ENCODE results near the gene GPC6.

Gene GPC6

DNA sequence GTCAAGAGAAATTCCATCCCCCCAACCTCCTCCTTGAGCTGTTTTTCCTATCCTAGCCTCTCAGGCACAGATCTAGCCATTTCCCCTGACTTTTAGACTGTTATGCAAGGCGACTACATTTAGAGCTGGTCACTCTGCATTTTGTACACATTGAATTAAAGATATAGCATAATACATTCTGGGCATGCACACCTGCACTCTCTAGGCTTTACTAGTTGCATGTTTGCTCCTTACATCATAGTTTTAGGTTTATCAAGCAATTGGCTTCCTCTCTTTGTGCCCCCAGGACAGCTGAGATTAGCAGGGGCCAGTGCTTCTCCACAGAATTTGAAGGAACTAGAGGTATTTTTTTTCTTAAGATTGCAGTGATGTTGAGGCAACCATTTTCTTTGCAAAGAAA lies 19.5 kb downstream of the GPC6 start:
- H3K27ac ChIP-seq (ENCODE audit: low read depth in 2 of 2, low read length in 2 of 2), result no peak overlapping the region
- no peaks in the 10 kb centered on the region for H3K4me1 ChIP-seq (ENCODE audit: control insufficient read depth in 2 of 2, insufficient read depth in 2 of 2, low read length in 2 of 2)
- no peaks in the 10 kb centered on the region for H3K36me3 ChIP-seq (ENCODE audit: control insufficient read depth in 2 of 2, insufficient read depth in 2 of 2, low read length in 2 of 2)
- no peak overlapping the region for H3K4me3 ChIP-seq (ENCODE audit: low read length in 2 of 2)
- no peak overlapping the region for H3K9ac ChIP-seq (ENCODE audit: low read depth in 1 of 2, low read length in 2 of 2)
- H3K9me3 ChIP-seq (ENCODE audit: control insufficient read depth in 2 of 2, low read length in 2 of 2), result no peaks in the 10 kb centered on the region
- no peaks in the 10 kb centered on the region for H3K27me3 ChIP-seq (ENCODE audit: control insufficient read depth in 2 of 2, insufficient read depth in 2 of 2, low read length in 2 of 2)

DNA sequence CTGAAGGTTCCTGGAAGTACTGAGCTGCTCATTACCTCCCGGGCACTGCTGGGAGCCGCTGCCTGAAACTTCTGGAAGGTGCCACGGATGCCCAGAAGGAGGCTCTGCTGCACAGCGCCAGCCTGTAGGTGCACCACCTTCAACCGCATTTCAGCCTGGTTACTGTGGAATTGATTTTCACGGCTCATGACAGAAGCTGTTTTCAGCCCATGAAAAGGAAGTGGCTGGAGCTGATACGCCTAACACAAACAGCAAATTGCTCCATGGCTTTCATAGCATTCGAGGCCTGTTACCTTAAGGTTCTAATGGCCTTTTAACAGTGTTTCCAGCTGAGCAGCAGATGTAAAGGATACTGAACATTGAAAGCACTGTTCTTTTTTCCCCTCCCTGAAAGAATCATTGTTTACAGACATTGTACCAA lies 22.0 kb downstream of the GPC6 start:
- Histone ChIP-seq H3K36me3 (ENCODE audit: control insufficient read depth in 2 of 2, insufficient read depth in 2 of 2, low read length in 2 of 2) (no peaks in the 10 kb centered on the region), H3K4me1 (ENCODE audit: control insufficient read depth in 2 of 2, insufficient read depth in 2 of 2, low read length in 2 of 2) (no peaks in the 10 kb centered on the region), H3K27me3 (ENCODE audit: control insufficient read depth in 2 of 2, insufficient read depth in 2 of 2, low read length in 2 of 2) (no peaks in the 10 kb centered on the region), H3K4me3 (ENCODE audit: low read length in 2 of 2) (no peak overlapping the region), H3K9ac (ENCODE audit: low read depth in 1 of 2, low read length in 2 of 2) (no peak overlapping the region), H3K27ac (ENCODE audit: low read depth in 2 of 2, low read length in 2 of 2) (no peak overlapping the region), H3K9me3 (ENCODE audit: control insufficient read depth in 2 of 2, low read length in 2 of 2) (no peaks in the 10 kb centered on the region)

DNA sequence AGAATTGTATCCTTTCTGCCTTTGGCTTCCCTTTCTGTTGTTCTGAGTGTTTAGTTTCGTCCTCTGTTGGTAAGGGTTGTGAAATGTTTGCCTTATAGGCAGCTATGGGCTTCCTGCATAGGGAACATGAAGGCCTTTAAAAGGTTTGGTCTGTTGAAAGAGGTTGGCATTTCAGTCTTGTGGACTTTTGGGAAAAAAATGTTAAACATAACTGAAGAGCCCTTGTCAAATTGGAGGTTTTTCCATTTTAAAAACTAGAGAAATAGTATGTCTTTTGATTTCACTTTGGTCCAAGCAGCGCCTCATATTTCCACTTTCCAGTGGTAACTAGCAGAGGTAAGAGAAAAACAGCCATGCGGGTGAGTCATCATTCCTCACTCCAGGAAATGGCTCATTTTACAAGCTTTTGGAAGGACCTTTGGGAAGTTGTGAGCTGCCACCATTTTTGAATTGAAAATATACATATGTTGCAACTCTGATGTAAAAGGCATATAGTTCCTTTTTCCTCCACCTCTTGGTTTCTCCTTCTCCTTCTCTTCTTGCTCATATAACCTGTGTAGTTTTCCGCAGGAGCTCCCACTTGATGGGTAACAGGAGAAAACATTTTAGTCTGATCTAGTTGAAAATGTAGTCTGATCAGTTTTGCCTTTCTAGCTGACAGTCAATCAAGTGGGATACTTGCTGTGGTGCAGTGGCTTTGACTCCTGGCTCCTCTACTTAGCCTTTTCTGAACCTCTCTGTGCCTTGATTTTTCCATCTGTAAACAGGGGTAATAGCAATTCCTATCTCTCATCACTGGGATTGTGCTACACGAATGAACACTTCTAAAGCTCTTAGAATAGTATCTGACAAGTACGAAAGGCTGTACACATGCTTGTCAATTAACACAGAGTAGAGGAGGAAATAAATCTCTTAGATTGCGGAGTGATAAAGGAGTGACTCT lies 23.0 kb downstream of the GPC6 start:
- H3K4me3 ChIP-seq (ENCODE audit: low read length in 2 of 2), result no peak overlapping the region
- H3K36me3 ChIP-seq (ENCODE audit: control insufficient read depth in 2 of 2, insufficient read depth in 2 of 2, low read length in 2 of 2), result no peaks in the 10 kb centered on the region
- no peak overlapping the region for H3K9ac ChIP-seq (ENCODE audit: low read depth in 1 of 2, low read length in 2 of 2)
- no peaks in the 10 kb centered on the region for H3K4me1 ChIP-seq (ENCODE audit: control insufficient read depth in 2 of 2, insufficient read depth in 2 of 2, low read length in 2 of 2)
- no peak overlapping the region for H3K27ac ChIP-seq (ENCODE audit: low read depth in 2 of 2, low read length in 2 of 2)
- no peaks in the 10 kb centered on the region for H3K9me3 ChIP-seq (ENCODE audit: control insufficient read depth in 2 of 2, low read length in 2 of 2)
- no peaks in the 10 kb centered on the region for H3K27me3 ChIP-seq (ENCODE audit: control insufficient read depth in 2 of 2, insufficient read depth in 2 of 2, low read length in 2 of 2)

DNA sequence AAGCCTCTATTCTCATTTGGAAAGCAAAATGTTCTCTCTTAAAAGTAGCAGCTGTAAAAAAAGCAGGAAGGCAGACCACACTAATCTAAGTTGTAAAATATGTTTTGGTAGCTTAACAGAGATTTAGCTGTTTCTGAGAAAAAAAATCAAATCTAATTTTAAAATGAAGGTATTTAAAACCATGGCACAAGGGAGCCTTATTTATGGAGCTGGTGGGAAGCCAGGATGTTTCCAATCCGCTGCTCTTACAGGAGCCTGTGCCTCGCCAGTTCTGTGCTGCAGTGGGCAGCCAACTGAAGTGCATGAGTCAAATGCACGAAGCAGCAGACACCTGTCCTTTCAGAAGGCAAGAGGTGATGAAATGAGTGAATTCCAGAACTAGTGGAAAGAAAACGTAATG lies 28.2 kb downstream of the GPC6 start:
- Histone ChIP-seq H3K4me1 (ENCODE audit: control insufficient read depth in 2 of 2, insufficient read depth in 2 of 2, low read length in 2 of 2) (no peaks in the 10 kb centered on the region), H3K9me3 (ENCODE audit: control insufficient read depth in 2 of 2, low read length in 2 of 2) (no peaks in the 10 kb centered on the region), H3K27ac (ENCODE audit: low read depth in 2 of 2, low read length in 2 of 2) (no peak overlapping the region), H3K27me3 (ENCODE audit: control insufficient read depth in 2 of 2, insufficient read depth in 2 of 2, low read length in 2 of 2) (no peaks in the 10 kb centered on the region), H3K9ac (ENCODE audit: low read depth in 1 of 2, low read length in 2 of 2) (no peak overlapping the region), H3K36me3 (ENCODE audit: control insufficient read depth in 2 of 2, insufficient read depth in 2 of 2, low read length in 2 of 2) (no peaks in the 10 kb centered on the region), H3K4me3 (ENCODE audit: low read length in 2 of 2) (no peak overlapping the region)

DNA sequence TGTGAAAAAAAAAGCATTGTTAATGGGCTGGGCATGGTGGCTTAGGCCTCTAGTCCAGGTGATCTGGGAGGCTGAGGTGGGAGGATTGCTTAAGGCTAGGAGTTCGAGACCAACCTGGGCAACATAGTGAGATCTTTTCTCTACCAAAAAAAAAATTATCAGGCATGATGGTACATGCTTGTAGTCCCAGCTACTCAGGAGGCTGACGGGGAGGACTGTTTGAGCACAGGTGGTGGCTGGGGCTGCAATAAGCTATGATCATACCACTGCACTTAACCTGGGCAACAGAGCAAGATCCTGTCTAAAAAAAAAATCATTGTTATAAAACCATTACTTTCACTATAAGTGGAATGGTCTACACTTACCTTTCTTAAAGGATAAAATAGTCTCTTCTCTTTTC lies 30.4 kb downstream of the GPC6 start:
- H3K4me3 ChIP-seq (ENCODE audit: low read length in 2 of 2), result no peak overlapping the region
- H3K27ac ChIP-seq (ENCODE audit: low read depth in 2 of 2, low read length in 2 of 2), result no peak overlapping the region
- H3K4me1 ChIP-seq (ENCODE audit: control insufficient read depth in 2 of 2, insufficient read depth in 2 of 2, low read length in 2 of 2), result no peaks in the 10 kb centered on the region
- H3K9ac ChIP-seq (ENCODE audit: low read depth in 1 of 2, low read length in 2 of 2), result no peak overlapping the region
- no peaks in the 10 kb centered on the region for H3K36me3 ChIP-seq (ENCODE audit: control insufficient read depth in 2 of 2, insufficient read depth in 2 of 2, low read length in 2 of 2)
- no peaks in the 10 kb centered on the region for H3K9me3 ChIP-seq (ENCODE audit: control insufficient read depth in 2 of 2, low read length in 2 of 2)
- no peaks in the 10 kb centered on the region for H3K27me3 ChIP-seq (ENCODE audit: control insufficient read depth in 2 of 2, insufficient read depth in 2 of 2, low read length in 2 of 2)

DNA sequence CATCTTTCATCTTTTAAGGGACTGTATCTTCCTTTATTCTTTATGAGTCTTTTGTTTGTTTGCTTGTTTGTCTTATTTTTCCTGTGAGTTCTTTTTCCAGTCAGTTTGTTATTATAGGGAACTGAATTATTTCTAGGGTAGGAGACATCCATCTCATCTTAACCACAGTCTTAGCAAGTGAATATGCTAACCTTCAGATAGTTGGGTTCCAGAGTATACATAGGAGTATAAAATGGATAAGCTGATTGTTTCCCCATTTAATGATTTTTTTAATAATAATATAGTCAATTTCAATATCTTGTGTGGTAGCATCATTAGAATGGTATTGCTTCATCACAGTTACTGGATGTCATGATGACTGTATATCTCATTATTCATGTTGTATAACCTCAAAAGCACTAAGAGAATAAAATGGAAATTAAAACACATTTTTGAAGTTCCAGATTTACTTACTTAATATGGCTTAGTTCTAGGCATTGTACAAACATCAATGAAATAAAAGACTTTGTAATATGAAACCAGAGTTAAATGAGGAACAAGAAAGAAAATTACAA lies 33.0 kb downstream of the GPC6 start:
- no peak overlapping the region for H3K9ac ChIP-seq (ENCODE audit: low read depth in 1 of 2, low read length in 2 of 2)
- H3K9me3 ChIP-seq (ENCODE audit: control insufficient read depth in 2 of 2, low read length in 2 of 2), result no peaks in the 10 kb centered on the region
- H3K27ac ChIP-seq (ENCODE audit: low read depth in 2 of 2, low read length in 2 of 2), result no peak overlapping the region
- H3K36me3 ChIP-seq (ENCODE audit: control insufficient read depth in 2 of 2, insufficient read depth in 2 of 2, low read length in 2 of 2), result no peaks in the 10 kb centered on the region
- H3K4me3 ChIP-seq (ENCODE audit: low read length in 2 of 2), result no peak overlapping the region
- H3K27me3 ChIP-seq (ENCODE audit: control insufficient read depth in 2 of 2, insufficient read depth in 2 of 2, low read length in 2 of 2), result no peaks in the 10 kb centered on the region
- no peaks in the 10 kb centered on the region for H3K4me1 ChIP-seq (ENCODE audit: control insufficient read depth in 2 of 2, insufficient read depth in 2 of 2, low read length in 2 of 2)

DNA sequence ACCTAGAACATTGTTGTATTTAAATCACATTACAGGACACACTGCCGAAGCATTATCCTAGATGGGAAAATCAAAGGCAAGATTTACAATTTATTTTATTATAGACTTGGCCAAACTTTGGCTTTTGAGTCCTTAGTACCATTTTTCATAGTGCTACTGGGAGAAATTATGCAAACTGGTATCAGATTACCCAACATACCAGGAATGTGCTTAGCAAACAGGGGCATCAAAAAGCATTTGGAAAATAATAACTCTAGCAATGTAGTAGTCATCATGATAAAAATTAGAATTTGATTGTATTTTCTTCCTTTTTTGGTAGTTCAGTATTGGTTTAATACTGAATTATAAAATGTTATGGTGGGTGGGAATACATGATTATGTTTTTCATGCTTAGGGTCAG lies 34.0 kb downstream of the GPC6 start:
- no peak overlapping the region for H3K9ac ChIP-seq (ENCODE audit: low read depth in 1 of 2, low read length in 2 of 2)
- no peaks in the 10 kb centered on the region for H3K4me1 ChIP-seq (ENCODE audit: control insufficient read depth in 2 of 2, insufficient read depth in 2 of 2, low read length in 2 of 2)
- H3K27me3 ChIP-seq (ENCODE audit: control insufficient read depth in 2 of 2, insufficient read depth in 2 of 2, low read length in 2 of 2), result no peaks in the 10 kb centered on the region
- H3K9me3 ChIP-seq (ENCODE audit: control insufficient read depth in 2 of 2, low read length in 2 of 2), result no peaks in the 10 kb centered on the region
- no peak overlapping the region for H3K4me3 ChIP-seq (ENCODE audit: low read length in 2 of 2)
- H3K36me3 ChIP-seq (ENCODE audit: control insufficient read depth in 2 of 2, insufficient read depth in 2 of 2, low read length in 2 of 2), result no peaks in the 10 kb centered on the region
- H3K27ac ChIP-seq (ENCODE audit: low read depth in 2 of 2, low read length in 2 of 2), result no peak overlapping the region

DNA sequence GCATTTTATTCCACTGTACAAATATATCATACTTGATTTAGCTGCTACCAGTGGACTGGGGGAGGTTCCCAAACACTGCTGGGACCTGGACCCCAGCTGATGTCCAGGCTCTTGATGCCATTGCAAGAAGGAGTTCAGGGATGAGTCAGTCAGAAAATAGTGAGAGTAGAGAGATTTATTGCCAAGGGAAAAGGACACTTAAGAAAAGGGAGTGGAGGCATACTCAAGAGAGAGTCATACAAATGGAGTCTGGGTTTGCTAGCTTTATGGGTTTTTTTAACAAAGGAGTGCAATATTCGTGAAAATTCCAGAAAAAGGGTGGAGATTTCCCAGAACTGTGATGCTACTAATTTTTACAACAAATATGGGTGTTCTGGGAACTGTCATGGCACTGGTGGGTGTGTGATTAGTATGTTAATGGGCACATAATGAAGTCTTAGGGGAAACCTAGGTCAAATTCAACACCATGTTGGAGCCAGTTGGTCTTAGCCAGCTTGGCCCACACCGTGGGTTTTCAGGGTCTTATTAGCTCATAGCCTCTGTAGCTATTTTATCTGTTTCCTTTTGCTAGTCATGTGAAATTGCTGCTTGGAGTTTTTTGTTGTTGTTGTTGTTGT lies 36.2 kb downstream of the GPC6 start:
- H3K4me3 ChIP-seq (ENCODE audit: low read length in 2 of 2), result no peak overlapping the region
- no peak overlapping the region for H3K27ac ChIP-seq (ENCODE audit: low read depth in 2 of 2, low read length in 2 of 2)
- no peaks in the 10 kb centered on the region for H3K36me3 ChIP-seq (ENCODE audit: control insufficient read depth in 2 of 2, insufficient read depth in 2 of 2, low read length in 2 of 2)
- H3K27me3 ChIP-seq (ENCODE audit: control insufficient read depth in 2 of 2, insufficient read depth in 2 of 2, low read length in 2 of 2), result no peaks in the 10 kb centered on the region
- no peaks in the 10 kb centered on the region for H3K4me1 ChIP-seq (ENCODE audit: control insufficient read depth in 2 of 2, insufficient read depth in 2 of 2, low read length in 2 of 2)
- no peak overlapping the region for H3K9ac ChIP-seq (ENCODE audit: low read depth in 1 of 2, low read length in 2 of 2)
- no peaks in the 10 kb centered on the region for H3K9me3 ChIP-seq (ENCODE audit: control insufficient read depth in 2 of 2, low read length in 2 of 2)

DNA sequence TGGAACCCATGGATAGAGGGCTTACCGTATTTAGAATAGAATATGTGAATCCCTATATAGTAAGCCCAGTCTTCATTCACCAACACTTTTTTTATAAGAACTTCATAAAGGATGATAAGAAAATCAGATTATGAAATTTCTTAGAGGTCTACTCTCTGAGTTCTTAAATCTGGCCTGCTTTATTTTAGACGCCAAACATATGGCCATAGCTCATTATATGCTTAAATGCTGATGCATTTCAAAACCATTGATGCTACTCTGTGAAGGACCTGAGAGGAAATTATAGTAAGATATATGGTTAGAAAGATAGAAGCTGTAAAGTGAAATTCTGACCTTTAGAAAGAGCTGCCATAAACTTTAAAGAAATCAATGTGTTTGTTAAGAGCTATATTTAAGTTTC lies 38.3 kb downstream of the GPC6 start:
- Histone ChIP-seq H3K4me3 (ENCODE audit: low read length in 2 of 2) (no peak overlapping the region), H3K9ac (ENCODE audit: low read depth in 1 of 2, low read length in 2 of 2) (no peak overlapping the region), H3K36me3 (ENCODE audit: control insufficient read depth in 2 of 2, insufficient read depth in 2 of 2, low read length in 2 of 2) (no peaks in the 10 kb centered on the region)

DNA sequence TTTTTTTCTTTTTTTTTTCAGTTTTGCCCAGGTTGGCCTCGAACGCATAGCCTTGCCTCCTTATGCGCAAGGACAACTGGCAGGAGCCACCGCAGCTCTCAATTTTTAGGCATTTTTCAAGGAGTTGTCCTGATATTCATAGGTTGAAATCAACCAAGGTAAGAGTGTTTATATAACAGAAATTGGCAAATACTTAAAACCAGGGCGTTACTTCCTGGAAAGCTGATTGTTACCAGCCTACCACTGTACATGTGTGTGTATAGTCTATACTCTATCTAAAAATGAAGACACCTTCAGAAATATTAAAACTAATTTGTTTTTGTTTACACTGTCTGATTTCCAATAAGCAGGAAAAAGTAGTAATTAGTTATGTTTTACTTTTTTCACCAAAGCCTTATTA lies 39.2 kb downstream of the GPC6 start:
- Histone ChIP-seq H3K4me1 (ENCODE audit: control insufficient read depth in 2 of 2, insufficient read depth in 2 of 2, low read length in 2 of 2) (no peaks in the 10 kb centered on the region), H3K27me3 (ENCODE audit: control insufficient read depth in 2 of 2, insufficient read depth in 2 of 2, low read length in 2 of 2) (no peaks in the 10 kb centered on the region), H3K4me3 (ENCODE audit: low read length in 2 of 2) (no peak overlapping the region), H3K9me3 (ENCODE audit: control insufficient read depth in 2 of 2, low read length in 2 of 2) (no peaks in the 10 kb centered on the region), H3K9ac (ENCODE audit: low read depth in 1 of 2, low read length in 2 of 2) (no peak overlapping the region), H3K27ac (ENCODE audit: low read depth in 2 of 2, low read length in 2 of 2) (no peak overlapping the region), H3K36me3 (ENCODE audit: control insufficient read depth in 2 of 2, insufficient read depth in 2 of 2, low read length in 2 of 2) (no peaks in the 10 kb centered on the region)

More for the DNA sequence above, 38.3 kb downstream of the GPC6 start:
- no peaks in the 10 kb centered on the region for H3K27me3 ChIP-seq (ENCODE audit: control insufficient read depth in 2 of 2, insufficient read depth in 2 of 2, low read length in 2 of 2)
- no peaks in the 10 kb centered on the region for H3K4me1 ChIP-seq (ENCODE audit: control insufficient read depth in 2 of 2, insufficient read depth in 2 of 2, low read length in 2 of 2)
- no peak overlapping the region for H3K27ac ChIP-seq (ENCODE audit: low read depth in 2 of 2, low read length in 2 of 2)
- H3K9me3 ChIP-seq (ENCODE audit: control insufficient read depth in 2 of 2, low read length in 2 of 2), result no peaks in the 10 kb centered on the region
